Measurements from ENCODE around the gene ARL15.
A peak's percentile ranks its signal among the peaks of the same experiment; 100 is the strongest.

ARL15 gene

GRCh38 chr5:54217826-54218503 lies 92.4 kb downstream of the ARL15 start:
- Histone ChIP-seq H3K4me1 (ENCODE audit: insufficient read depth, low read length) (peaks cover 27% of the 10 kb centered on the region), H3K9ac (ENCODE audit: low read length) (no peak overlapping the region), H3K36me3 (ENCODE audit: insufficient read depth, low read length) (no peaks in the 10 kb centered on the region), H3K9me3 (ENCODE audit: low read length) (no peaks in the 10 kb centered on the region), H3K4me3 (ENCODE audit: low read depth in 1 of 2, low read length in 2 of 2) (no peak overlapping the region), H3K27me3 (ENCODE audit: control insufficient read depth in 1 of 2, insufficient read depth in 2 of 2, low read length in 2 of 2) (no peaks in the 10 kb centered on the region), H3K27ac (ENCODE audit: low read depth, low read length) (peak overlapping the region; percentile 48)

- peaks cover 30% of the 10 kb centered on the region for H3K4me1 ChIP-seq (ENCODE audit: insufficient read depth, low read length)
These were observed 95.1 kb downstream of the ARL15 start for GRCh38 chr5:54215233-54215736.

DNA sequence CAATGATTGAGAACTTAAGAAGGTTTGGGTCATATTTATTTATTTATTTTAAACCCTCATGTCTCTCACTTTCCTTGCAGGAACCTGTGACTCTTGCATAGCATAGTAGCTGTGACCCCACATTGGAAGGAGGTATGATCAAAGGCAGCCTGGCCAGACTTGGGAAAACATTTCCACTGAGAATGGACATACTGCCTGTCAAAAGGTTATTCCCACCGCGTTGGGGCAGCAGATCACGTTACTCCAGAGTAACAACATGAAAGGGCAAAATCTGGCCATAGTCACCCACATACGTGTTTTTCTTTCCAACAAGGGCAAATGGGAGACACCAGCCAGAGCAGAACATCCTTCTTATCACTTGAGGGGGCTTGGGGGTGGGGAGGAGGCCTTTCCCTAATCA lies 95.7 kb downstream of the ARL15 start:
- Histone ChIP-seq H3K27ac (ENCODE audit: low read depth, low read length) (no peak overlapping the region), H3K27me3 (ENCODE audit: control insufficient read depth in 1 of 2, insufficient read depth in 2 of 2, low read length in 2 of 2) (no peaks in the 10 kb centered on the region), H3K4me3 (ENCODE audit: low read depth in 1 of 2, low read length in 2 of 2) (no peak overlapping the region), H3K36me3 (ENCODE audit: insufficient read depth, low read length) (no peaks in the 10 kb centered on the region), H3K9me3 (ENCODE audit: low read length) (no peaks in the 10 kb centered on the region), H3K4me1 (ENCODE audit: insufficient read depth, low read length) (peaks cover 30% of the 10 kb centered on the region), H3K9ac (ENCODE audit: low read length) (no peak overlapping the region)

More at GRCh38 chr5:54215233-54215736, 95.1 kb downstream of the ARL15 start:
- no peaks in the 10 kb centered on the region for H3K27me3 ChIP-seq (ENCODE audit: control insufficient read depth in 1 of 2, insufficient read depth in 2 of 2, low read length in 2 of 2)
- no peak overlapping the region for H3K9ac ChIP-seq (ENCODE audit: low read length)
- no peaks in the 10 kb centered on the region for H3K36me3 ChIP-seq (ENCODE audit: insufficient read depth, low read length)
- H3K4me3 ChIP-seq (ENCODE audit: low read depth in 1 of 2, low read length in 2 of 2): no peak overlapping the region
- no peaks in the 10 kb centered on the region for H3K9me3 ChIP-seq (ENCODE audit: low read length)
- no peak overlapping the region for H3K27ac ChIP-seq (ENCODE audit: low read depth, low read length)

- Histone ChIP-seq H3K27ac (ENCODE audit: low read depth, low read length) (no peak overlapping the region), H3K4me3 (ENCODE audit: low read depth in 1 of 2, low read length in 2 of 2) (no peak overlapping the region), H3K27me3 (ENCODE audit: control insufficient read depth in 1 of 2, insufficient read depth in 2 of 2, low read length in 2 of 2) (no peaks in the 10 kb centered on the region), H3K4me1 (ENCODE audit: insufficient read depth, low read length) (peaks cover 27% of the 10 kb centered on the region), H3K9ac (ENCODE audit: low read length) (no peak overlapping the region), H3K36me3 (ENCODE audit: insufficient read depth, low read length) (no peaks in the 10 kb centered on the region), H3K9me3 (ENCODE audit: low read length) (no peaks in the 10 kb centered on the region)
These were observed 98.0 kb downstream of the ARL15 start for GRCh38 chr5:54212331-54212730.

DNA sequence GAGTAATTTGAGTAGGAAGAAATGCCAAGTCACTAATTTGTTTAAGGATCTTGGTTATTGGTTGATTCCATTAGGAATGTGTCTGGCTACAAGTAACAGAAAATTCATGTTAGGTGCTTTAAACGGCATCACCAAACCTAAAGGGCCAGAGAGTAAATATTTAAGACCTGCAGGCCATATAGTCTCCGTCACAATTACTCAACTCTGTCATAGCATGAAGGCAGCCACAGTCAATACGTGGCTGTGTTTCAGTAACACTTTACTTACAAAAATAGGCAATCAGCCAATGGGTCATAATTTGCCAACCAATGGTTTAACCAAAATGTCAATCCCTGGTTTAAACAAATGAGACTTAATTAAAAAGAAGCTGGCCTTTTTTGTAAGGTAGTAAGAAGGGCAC lies 98.5 kb downstream of the ARL15 start:
- H3K4me1 ChIP-seq (ENCODE audit: insufficient read depth, low read length): peaks cover 27% of the 10 kb centered on the region
- H3K9me3 ChIP-seq (ENCODE audit: low read length): no peaks in the 10 kb centered on the region
- H3K27ac ChIP-seq (ENCODE audit: low read depth, low read length): peak overlapping the region; percentile 4
- H3K27me3 ChIP-seq (ENCODE audit: control insufficient read depth in 1 of 2, insufficient read depth in 2 of 2, low read length in 2 of 2): no peaks in the 10 kb centered on the region
- no peak overlapping the region for H3K4me3 ChIP-seq (ENCODE audit: low read depth in 1 of 2, low read length in 2 of 2)
- no peaks in the 10 kb centered on the region for H3K36me3 ChIP-seq (ENCODE audit: insufficient read depth, low read length)
- no peak overlapping the region for H3K9ac ChIP-seq (ENCODE audit: low read length)

DNA sequence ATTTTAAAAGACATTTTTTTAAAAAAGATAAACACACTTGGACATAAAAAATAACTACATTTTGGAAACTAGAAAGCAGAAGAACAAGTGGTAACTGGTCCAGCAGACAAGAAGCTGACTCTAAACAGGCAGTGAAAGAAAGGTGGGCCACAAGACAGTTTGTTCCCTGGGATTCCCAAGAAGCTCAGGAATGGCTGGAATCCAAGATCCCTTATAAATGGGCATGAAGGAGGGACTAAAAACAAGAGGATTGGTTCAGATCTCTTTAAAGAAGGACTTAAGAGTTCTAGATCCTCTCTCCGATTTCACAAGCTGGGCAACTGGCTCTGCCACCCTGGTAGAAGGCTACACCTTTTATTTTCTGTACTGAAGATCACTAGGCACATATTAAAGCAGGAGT lies 102.8 kb downstream of the ARL15 start:
- Histone ChIP-seq H3K4me1 (ENCODE audit: insufficient read depth, low read length) (peaks cover 7% of the 10 kb centered on the region), H3K4me3 (ENCODE audit: low read depth in 1 of 2, low read length in 2 of 2) (no peak overlapping the region), H3K36me3 (ENCODE audit: insufficient read depth, low read length) (no peaks in the 10 kb centered on the region), H3K27me3 (ENCODE audit: control insufficient read depth in 1 of 2, insufficient read depth in 2 of 2, low read length in 2 of 2) (no peaks in the 10 kb centered on the region), H3K9me3 (ENCODE audit: low read length) (no peaks in the 10 kb centered on the region), H3K9ac (ENCODE audit: low read length) (no peak overlapping the region), H3K27ac (ENCODE audit: low read depth, low read length) (no peak overlapping the region)

DNA sequence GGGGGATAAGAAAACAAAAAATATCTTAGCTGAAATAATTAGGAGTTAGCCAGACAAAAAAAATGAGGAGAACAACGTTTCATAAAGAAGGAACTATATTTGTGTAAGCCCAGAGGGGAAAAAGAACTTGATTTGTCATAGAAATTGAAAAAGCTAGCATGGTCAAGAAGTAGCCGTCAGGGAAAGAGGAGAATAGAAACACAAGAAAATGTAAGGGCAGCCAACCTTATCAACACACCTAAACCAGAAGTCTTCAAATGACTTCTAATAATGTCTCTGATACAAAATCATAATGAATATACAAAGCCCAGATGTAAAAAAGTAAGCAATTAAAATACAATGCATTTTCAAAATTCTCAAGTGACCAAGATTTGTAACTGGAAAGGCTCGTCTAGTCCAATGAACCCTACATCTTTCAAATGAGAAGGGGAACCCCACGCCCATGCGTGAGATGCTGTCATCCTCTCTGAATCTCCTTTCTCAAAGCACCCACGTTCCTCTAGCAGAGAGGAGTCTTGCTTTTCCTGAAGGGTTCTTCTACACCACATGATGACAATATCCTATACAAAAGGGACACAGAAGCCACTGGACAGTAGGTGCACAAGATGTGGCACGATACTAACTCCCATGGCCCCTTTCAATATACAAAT lies 103.7 kb downstream of the ARL15 start:
- no peaks in the 10 kb centered on the region for H3K36me3 ChIP-seq (ENCODE audit: insufficient read depth, low read length)
- no peaks in the 10 kb centered on the region for H3K27me3 ChIP-seq (ENCODE audit: control insufficient read depth in 1 of 2, insufficient read depth in 2 of 2, low read length in 2 of 2)
- H3K4me1 ChIP-seq (ENCODE audit: insufficient read depth, low read length): no peaks in the 10 kb centered on the region
- H3K9ac ChIP-seq (ENCODE audit: low read length): no peak overlapping the region
- no peaks in the 10 kb centered on the region for H3K9me3 ChIP-seq (ENCODE audit: low read length)
- no peak overlapping the region for H3K4me3 ChIP-seq (ENCODE audit: low read depth in 1 of 2, low read length in 2 of 2)
- no peak overlapping the region for H3K27ac ChIP-seq (ENCODE audit: low read depth, low read length)

DNA sequence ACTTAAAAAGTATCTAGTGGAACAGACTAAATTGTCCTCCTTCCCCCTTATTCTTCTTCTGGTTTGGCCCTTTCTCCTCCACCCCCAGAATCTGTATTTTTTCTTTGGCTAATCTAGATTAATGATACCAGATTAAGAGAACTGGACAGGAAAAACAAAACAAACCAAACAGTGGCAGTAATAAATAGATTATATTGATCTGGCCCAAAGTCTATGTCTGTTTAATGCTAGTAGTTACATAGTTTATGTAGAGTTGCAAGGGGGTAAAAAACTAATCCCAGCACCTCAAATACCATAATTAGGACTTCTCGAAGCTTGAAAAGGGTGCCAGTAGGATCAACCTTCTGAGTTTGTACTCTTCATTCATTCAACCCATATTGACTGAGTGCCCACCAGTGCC lies 104.5 kb downstream of the ARL15 start:
- H3K9ac ChIP-seq (ENCODE audit: low read length): no peak overlapping the region
- H3K27me3 ChIP-seq (ENCODE audit: control insufficient read depth in 1 of 2, insufficient read depth in 2 of 2, low read length in 2 of 2): no peaks in the 10 kb centered on the region
- no peaks in the 10 kb centered on the region for H3K36me3 ChIP-seq (ENCODE audit: insufficient read depth, low read length)
- no peak overlapping the region for H3K4me3 ChIP-seq (ENCODE audit: low read depth in 1 of 2, low read length in 2 of 2)
- no peaks in the 10 kb centered on the region for H3K4me1 ChIP-seq (ENCODE audit: insufficient read depth, low read length)
- H3K27ac ChIP-seq (ENCODE audit: low read depth, low read length): no peak overlapping the region
- H3K9me3 ChIP-seq (ENCODE audit: low read length): no peaks in the 10 kb centered on the region

DNA sequence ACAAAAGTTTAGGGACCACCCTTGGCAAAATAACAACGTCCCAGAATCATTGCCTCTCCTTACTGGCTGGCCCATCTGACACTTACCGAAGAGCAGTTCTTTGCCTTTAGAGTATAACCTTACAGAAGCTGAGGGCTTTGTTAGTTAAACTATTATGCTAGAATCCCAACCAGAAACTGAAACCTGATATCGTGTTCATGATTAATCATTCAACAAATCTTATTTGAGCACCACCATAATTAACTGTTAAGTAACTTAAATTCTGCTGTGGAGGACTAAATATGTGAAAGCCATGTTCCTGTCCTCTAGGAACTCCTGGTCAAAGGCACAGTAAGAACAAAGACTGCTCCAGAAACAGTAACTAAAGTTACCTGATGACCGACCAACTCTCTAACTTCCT lies 104.9 kb downstream of the ARL15 start:
- H3K9me3 ChIP-seq (ENCODE audit: low read length): no peaks in the 10 kb centered on the region
- H3K36me3 ChIP-seq (ENCODE audit: insufficient read depth, low read length): no peaks in the 10 kb centered on the region
- no peak overlapping the region for H3K9ac ChIP-seq (ENCODE audit: low read length)
- H3K27me3 ChIP-seq (ENCODE audit: control insufficient read depth in 1 of 2, insufficient read depth in 2 of 2, low read length in 2 of 2): no peaks in the 10 kb centered on the region
- no peak overlapping the region for H3K4me3 ChIP-seq (ENCODE audit: low read depth in 1 of 2, low read length in 2 of 2)
- H3K27ac ChIP-seq (ENCODE audit: low read depth, low read length): no peak overlapping the region
- no peaks in the 10 kb centered on the region for H3K4me1 ChIP-seq (ENCODE audit: insufficient read depth, low read length)

- H3K27ac ChIP-seq (ENCODE audit: low read depth, low read length): no peak overlapping the region
- peaks cover 10% of the 10 kb centered on the region for H3K4me1 ChIP-seq (ENCODE audit: insufficient read depth, low read length)
- no peaks in the 10 kb centered on the region for H3K9me3 ChIP-seq (ENCODE audit: low read length)
- H3K36me3 ChIP-seq (ENCODE audit: insufficient read depth, low read length): no peaks in the 10 kb centered on the region
- H3K9ac ChIP-seq (ENCODE audit: low read length): no peak overlapping the region
- no peaks in the 10 kb centered on the region for H3K27me3 ChIP-seq (ENCODE audit: control insufficient read depth in 1 of 2, insufficient read depth in 2 of 2, low read length in 2 of 2)
- H3K4me3 ChIP-seq (ENCODE audit: low read depth in 1 of 2, low read length in 2 of 2): no peak overlapping the region
These were observed 113.4 kb downstream of the ARL15 start for GRCh38 chr5:54197018-54197417.

DNA sequence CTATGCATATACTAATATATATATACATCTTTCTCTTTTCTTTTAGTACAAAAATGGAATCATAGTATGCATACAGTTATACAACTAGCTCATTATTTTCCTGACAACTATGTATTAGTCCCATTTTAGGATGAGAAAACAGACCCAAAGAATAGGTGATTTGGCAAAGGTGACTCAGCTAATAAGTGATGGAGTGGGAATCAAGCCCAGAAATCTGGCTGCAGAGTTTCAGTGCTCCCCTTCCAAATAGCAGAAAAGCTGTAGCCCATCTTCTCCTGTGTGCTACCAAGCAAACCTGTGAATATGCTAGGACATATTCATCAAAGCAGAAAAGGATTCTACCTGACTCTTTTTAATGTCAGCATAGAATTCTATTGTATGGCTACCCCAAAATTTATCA lies 114.7 kb downstream of the ARL15 start:
- Histone ChIP-seq H3K27me3 (ENCODE audit: control insufficient read depth in 1 of 2, insufficient read depth in 2 of 2, low read length in 2 of 2) (no peaks in the 10 kb centered on the region), H3K4me1 (ENCODE audit: insufficient read depth, low read length) (peaks cover 15% of the 10 kb centered on the region), H3K4me3 (ENCODE audit: low read depth in 1 of 2, low read length in 2 of 2) (no peak overlapping the region), H3K9ac (ENCODE audit: low read length) (no peak overlapping the region), H3K27ac (ENCODE audit: low read depth, low read length) (no peak overlapping the region), H3K36me3 (ENCODE audit: insufficient read depth, low read length) (no peaks in the 10 kb centered on the region), H3K9me3 (ENCODE audit: low read length) (no peaks in the 10 kb centered on the region)

GRCh38 chr5:54194318-54194717 lies 116.1 kb downstream of the ARL15 start:
- Histone ChIP-seq H3K4me3 (ENCODE audit: low read depth in 1 of 2, low read length in 2 of 2) (no peak overlapping the region), H3K9ac (ENCODE audit: low read length) (no peak overlapping the region), H3K4me1 (ENCODE audit: insufficient read depth, low read length) (peaks cover 15% of the 10 kb centered on the region), H3K36me3 (ENCODE audit: insufficient read depth, low read length) (no peaks in the 10 kb centered on the region), H3K9me3 (ENCODE audit: low read length) (no peaks in the 10 kb centered on the region), H3K27ac (ENCODE audit: low read depth, low read length) (no peak overlapping the region), H3K27me3 (ENCODE audit: control insufficient read depth in 1 of 2, insufficient read depth in 2 of 2, low read length in 2 of 2) (no peaks in the 10 kb centered on the region)
